OCI-LY3 (cell line): Measurements from ENCODE around the gene NLN.
A peak's percentile ranks its signal among the peaks of the same experiment; 100 is the strongest.

Source experiments
- H2AFZ ChIP-seq: fragments of 200-600, 300-600 bp; shearing (Covaris generic); 2 replicates; pipeline ENCODE4 v1.6.0; 2014; ENCODE audit warnings: antibody characterized with exemption, low read depth, low read length
- H3K27ac ChIP-seq: fragments of 200-600, 300-600 bp; sonication (generic); 2 replicates; pipeline ENCODE4 v1.5.1; 2014; ENCODE audit warnings: mild to moderate bottlenecking, low read length, moderate library complexity, mixed read lengths
- H3K27me3 ChIP-seq: fragments of 200-600, 300-600 bp; sonication (generic); 2 replicates; pipeline ENCODE4 v1.6.1; 2014; ENCODE audit warnings: low read depth, low read length, mixed read lengths
- H3K36me3 ChIP-seq: fragments of 200-600, 300-600 bp; sonication (generic); replicated peaks from 2 replicates; pipeline ENCODE3; 2014; ENCODE audit warnings: low read depth, low read length, mixed read lengths
- H3K4me1 ChIP-seq: fragments of 300-600, 200-600 bp; sonication (generic); 2 replicates; pipeline ENCODE4 v1.6.1; 2014; ENCODE audit warnings: low read length, mixed read lengths
- H3K4me2 ChIP-seq: fragments of 200-600, 300-600 bp; sonication (generic); 2 replicates; pipeline ENCODE4 v1.6.1; 2014; ENCODE audit warnings: low read length, mixed read lengths
- H3K4me3 ChIP-seq: fragments of 300-600, 200-600 bp; sonication (generic); 2 replicates; pipeline ENCODE4 v1.5.1; 2014; ENCODE audit warnings: antibody characterized with exemption, mild to moderate bottlenecking, low read length, moderate library complexity
- H3K79me2 ChIP-seq: fragments of 300-600, 200-600 bp; shearing (Covaris generic); 2 replicates; pipeline ENCODE4 v1.6.1; 2014; ENCODE audit warnings: mild to moderate bottlenecking, low read length, mixed read lengths
- H3K9ac ChIP-seq: fragments of 300-600, 200-600 bp; shearing (Covaris generic); 2 replicates; pipeline ENCODE4 v1.6.0; 2014; ENCODE audit warnings: mild to moderate bottlenecking, low read length, moderate library complexity
- H3K9me3 ChIP-seq: fragments of 200-600, 300-600 bp; shearing (Covaris generic); 2 replicates; pipeline ENCODE4 v1.6.1; 2014; ENCODE audit warnings: low read length, mixed read lengths; ENCODE audit not compliant: insufficient read depth
- H4K20me1 ChIP-seq: fragments of 200-600, 300-600 bp; sonication (generic); 2 replicates; pipeline ENCODE4 v1.6.1; 2016; ENCODE audit warnings: low read length, mixed read lengths; ENCODE audit not compliant: insufficient read depth
- CTCF ChIP-seq: fragments of 200-600, 300-600 bp; sonication (generic); IDR thresholded peaks from 2 replicates; pipeline ENCODE4 v1.5.1; 2014; ENCODE audit warnings: antibody characterized with exemption, low read length, low read depth
- EZH2phosphoT487 ChIP-seq: fragments of 200-600 bp; shearing (Covaris generic); IDR thresholded peaks from 2 replicates; pipeline ENCODE4 v1.6.1; 2018; ENCODE audit warnings: antibody characterized with exemption, mixed run types, low read depth

NLN gene

GRCh38 chr5:65758546-65759144 is 36.6 kb downstream of the NLN start:
- no peaks in the 10 kb centered on the region for H3K9me3 ChIP-seq
- no peaks in the 10 kb centered on the region for H3K27me3 ChIP-seq
- no peak overlapping the region for H3K9ac ChIP-seq
- H3K4me2 ChIP-seq, result no peak overlapping the region
- no peak overlapping the region for H2AFZ ChIP-seq
- H3K79me2 ChIP-seq, result peaks cover 4% of the 10 kb centered on the region; the same call in 1 of the 2 replicates
- no peak for TF ChIP-seq EZH2phosphoT487
- TF ChIP-seq CTCF, result no peak
- no peaks in the 10 kb centered on the region for H4K20me1 ChIP-seq
- H3K36me3 ChIP-seq, result peaks cover 7% of the 10 kb centered on the region
- H3K4me3 ChIP-seq, result no peak overlapping the region
- H3K4me1 ChIP-seq, result no peaks in the 10 kb centered on the region
- H3K27ac ChIP-seq, result no peak overlapping the region

- no peak overlapping the region for H3K4me3 ChIP-seq
- no peaks in the 10 kb centered on the region for H4K20me1 ChIP-seq
- peaks cover 4% of the 10 kb centered on the region; the same call in 1 of the 2 replicates for H3K79me2 ChIP-seq
- no peak overlapping the region for H2AFZ ChIP-seq
- peaks cover 7% of the 10 kb centered on the region for H3K36me3 ChIP-seq
- H3K4me1 ChIP-seq, result no peaks in the 10 kb centered on the region
- H3K27me3 ChIP-seq, result no peaks in the 10 kb centered on the region
- no peaks in the 10 kb centered on the region for H3K9me3 ChIP-seq
- H3K4me2 ChIP-seq, result no peak overlapping the region
- TF ChIP-seq CTCF (peak; percentile 17; the same call in 1 of the 2 replicates), EZH2phosphoT487 (no peak)
- no peak overlapping the region for H3K27ac ChIP-seq
- no peak overlapping the region for H3K9ac ChIP-seq
Measured at GRCh38 chr5:65760504-65761275, 38.7 kb downstream of the NLN start.

GRCh38 chr5:65762234-65762633 is 40.2 kb downstream of the NLN start:
- Histone ChIP-seq H3K4me2 (no peak overlapping the region), H3K9ac (no peak overlapping the region), H4K20me1 (no peaks in the 10 kb centered on the region), H3K9me3 (no peaks in the 10 kb centered on the region), H3K4me3 (no peak overlapping the region), H3K27me3 (no peaks in the 10 kb centered on the region), H3K79me2 (no peaks in the 10 kb centered on the region), H3K4me1 (0 out of 2 replicates have a peak, but pooled peaks cover 3% of the 10 kb centered on the region), H3K27ac (no peak overlapping the region), H3K36me3 (peaks cover 7% of the 10 kb centered on the region), H2AFZ (no peak overlapping the region)
- TF ChIP-seq CTCF, result no peak
- TF ChIP-seq EZH2phosphoT487, result no peak

- H3K4me3 ChIP-seq, result no peak overlapping the region
- no peaks in the 10 kb centered on the region for H4K20me1 ChIP-seq
- H3K9me3 ChIP-seq, result no peaks in the 10 kb centered on the region
- H3K9ac ChIP-seq, result no peak overlapping the region
- H3K4me2 ChIP-seq, result no peak overlapping the region
- H3K27ac ChIP-seq, result no peak overlapping the region
- H2AFZ ChIP-seq, result no peak overlapping the region
- TF ChIP-seq CTCF, result no peak
- TF ChIP-seq EZH2phosphoT487, result no peak
- H3K79me2 ChIP-seq, result no peaks in the 10 kb centered on the region
- no peaks in the 10 kb centered on the region for H3K36me3 ChIP-seq
- no peaks in the 10 kb centered on the region for H3K27me3 ChIP-seq
- 0 out of 2 replicates have a peak, but pooled peaks cover 3% of the 10 kb centered on the region for H3K4me1 ChIP-seq
Measured at GRCh38 chr5:65765582-65765981, 43.6 kb downstream of the NLN start.
